ENCODE results near the gene KCTD19.

DNA sequence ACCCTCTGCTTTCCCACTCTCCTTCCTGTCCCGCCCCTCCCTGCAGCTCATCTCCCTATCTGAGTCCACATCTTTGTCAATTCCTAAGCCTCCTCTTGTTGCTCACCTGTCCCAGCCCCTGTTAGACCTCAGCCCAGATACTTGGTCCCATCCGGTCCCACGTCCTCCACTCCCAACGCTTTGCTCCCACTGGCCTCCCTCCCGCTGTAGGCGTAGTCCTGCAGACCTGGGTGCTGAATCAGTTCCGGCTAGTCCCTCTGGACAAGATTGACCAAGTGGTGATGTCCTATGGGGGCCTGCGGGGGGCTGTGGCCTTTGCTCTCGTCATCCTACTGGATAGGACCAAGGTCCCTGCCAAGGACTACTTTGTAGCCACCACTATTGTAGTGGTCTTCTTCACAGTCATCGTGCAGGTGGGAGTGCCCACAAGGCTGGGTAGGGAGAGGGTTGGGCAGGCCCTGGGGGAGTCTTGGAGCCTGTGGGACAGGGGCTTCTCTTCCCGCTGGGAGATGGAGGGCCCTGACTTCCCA, 69.8 kb downstream of the KCTD19 start:
- TF ChIP-seq, protein P1, sequence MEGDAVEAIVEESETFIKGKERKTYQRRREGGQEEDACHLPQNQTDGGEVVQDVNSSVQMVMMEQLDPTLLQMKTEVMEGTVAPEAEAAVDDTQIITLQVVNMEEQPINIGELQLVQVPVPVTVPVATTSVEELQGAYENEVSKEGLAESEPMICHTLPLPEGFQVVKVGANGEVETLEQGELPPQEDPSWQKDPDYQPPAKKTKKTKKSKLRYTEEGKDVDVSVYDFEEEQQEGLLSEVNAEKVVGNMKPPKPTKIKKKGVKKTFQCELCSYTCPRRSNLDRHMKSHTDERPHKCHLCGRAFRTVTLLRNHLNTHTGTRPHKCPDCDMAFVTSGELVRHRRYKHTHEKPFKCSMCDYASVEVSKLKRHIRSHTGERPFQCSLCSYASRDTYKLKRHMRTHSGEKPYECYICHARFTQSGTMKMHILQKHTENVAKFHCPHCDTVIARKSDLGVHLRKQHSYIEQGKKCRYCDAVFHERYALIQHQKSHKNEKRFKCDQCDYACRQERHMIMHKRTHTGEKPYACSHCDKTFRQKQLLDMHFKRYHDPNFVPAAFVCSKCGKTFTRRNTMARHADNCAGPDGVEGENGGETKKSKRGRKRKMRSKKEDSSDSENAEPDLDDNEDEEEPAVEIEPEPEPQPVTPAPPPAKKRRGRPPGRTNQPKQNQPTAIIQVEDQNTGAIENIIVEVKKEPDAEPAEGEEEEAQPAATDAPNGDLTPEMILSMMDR (IDR thresholded peaks at IDR 0.05): no peak
- no peak for TF ChIP-seq POLR2A (IDR thresholded peaks at IDR 0.05)
- no peak for TF ChIP-seq EP300 (IDR thresholded peaks at IDR 0.05)

Measured in tibial nerve (tissue), 4 donors.